Trophoblast cell (in vitro differentiated cells and primary cell): ENCODE data around the gene SIGLEC15.

Experiments
- DNase-seq, 2 donors: peaks; one replicate each; pipeline ENCODE4 v3.0.0-alpha.2; 2016
- H2AFZ ChIP-seq: 2 replicates; pipeline ENCODE4 v1.6.1; 2013; ENCODE audit warnings: low read length, moderate library complexity, mild to moderate bottlenecking; ENCODE audit not compliant: insufficient read depth, poor library complexity
- H2AK5ac ChIP-seq: 2 replicates; pipeline ENCODE4 v1.6.1; 2013; ENCODE audit warnings: mild to moderate bottlenecking, low read length
- H2BK120ac ChIP-seq: 2 replicates; pipeline ENCODE4 v1.6.1; 2013; ENCODE audit warnings: low read length, mild to moderate bottlenecking, moderate library complexity; ENCODE audit not compliant: insufficient read depth, poor library complexity
- H2BK12ac ChIP-seq: 2 replicates; pipeline ENCODE4 v1.6.1; 2013; ENCODE audit warnings: mild to moderate bottlenecking, low read length, moderate library complexity
- H2BK5ac ChIP-seq: 2 replicates; pipeline ENCODE4 v1.6.1; 2013; ENCODE audit warnings: low read length, low read depth, moderate library complexity, mild to moderate bottlenecking; ENCODE audit not compliant: poor library complexity
- H3K14ac ChIP-seq: 2 replicates; pipeline ENCODE4 v1.6.1; 2013; ENCODE audit warnings: mild to moderate bottlenecking, low read length
- H3K18ac ChIP-seq: 2 replicates; pipeline ENCODE4 v1.6.1; 2013; ENCODE audit warnings: mild to moderate bottlenecking, low read length
- H3K23ac ChIP-seq: 2 replicates; pipeline ENCODE4 v1.6.1; 2013; ENCODE audit warnings: low read length
- H3K27ac ChIP-seq: 2 replicates; pipeline ENCODE4 v1.5.1; 2013; ENCODE audit warnings: low read depth, mild to moderate bottlenecking, inconsistent platforms, low read length, moderate library complexity
- H3K27me3 ChIP-seq: 2 replicates; pipeline ENCODE4 v1.6.1; 2013; ENCODE audit warnings: inconsistent platforms, mild to moderate bottlenecking, low read length, moderate library complexity; ENCODE audit not compliant: insufficient read depth
- H3K36me3 ChIP-seq, 2 experiments: 1 replicate in 1 of 2; 2 replicates in 1 of 2; pipeline ENCODE4 v1.6.1; 2013; ENCODE audit warnings: low read length in 2 of 2, mild to moderate bottlenecking in 2 of 2, moderate library complexity in 1 of 2; ENCODE audit not compliant: insufficient read depth in 2 of 2, control insufficient read depth in 1 of 2
- H3K4ac ChIP-seq: 2 replicates; pipeline ENCODE4 v1.6.1; 2013; ENCODE audit warnings: low read depth, mild to moderate bottlenecking, low read length, moderate library complexity
- H3K4me1 ChIP-seq, 2 experiments: 1 replicate in 1 of 2; 2 replicates in 1 of 2; pipeline ENCODE4 v1.6.1; 2013; ENCODE audit warnings: low read length in 2 of 2, mild to moderate bottlenecking in 2 of 2, moderate library complexity in 1 of 2; ENCODE audit not compliant: insufficient read depth in 2 of 2, control insufficient read depth in 1 of 2
- H3K4me2 ChIP-seq: 2 replicates; pipeline ENCODE4 v1.6.1; 2013; ENCODE audit warnings: inconsistent platforms, mild to moderate bottlenecking, low read length, moderate library complexity
- H3K4me3 ChIP-seq: 2 replicates; pipeline ENCODE4 v1.5.1; 2013; ENCODE audit warnings: mild to moderate bottlenecking, low read depth, low read length, inconsistent platforms
- H3K79me1 ChIP-seq: one replicate; pipeline ENCODE4 v1.6.1; 2013; ENCODE audit warnings: low read length
- H3K79me2 ChIP-seq: 2 replicates; pipeline ENCODE4 v1.6.1; 2013; ENCODE audit warnings: low read length, mild to moderate bottlenecking; ENCODE audit not compliant: control insufficient read depth, insufficient read depth, poor library complexity
- H3K9ac ChIP-seq: 2 replicates; pipeline ENCODE4 v1.6.1; 2013; ENCODE audit warnings: mild to moderate bottlenecking, low read length
- H3K9me3 ChIP-seq: 2 replicates; pipeline ENCODE4 v1.6.1; 2013; ENCODE audit warnings: low read depth, mild to moderate bottlenecking, control low read depth, inconsistent platforms, low read length; ENCODE audit not compliant: insufficient read depth
- H4K12ac ChIP-seq: 2 replicates; pipeline ENCODE4 v1.6.1; 2013; ENCODE audit warnings: low read depth, mild to moderate bottlenecking, low read length, moderate library complexity
- H4K8ac ChIP-seq: 2 replicates; pipeline ENCODE4 v1.6.1; 2013; ENCODE audit warnings: low read depth, mild to moderate bottlenecking, low read length, moderate library complexity
- H4K91ac ChIP-seq: one replicate; pipeline ENCODE4 v1.6.1; 2013; ENCODE audit warnings: low read depth, mild to moderate bottlenecking, low read length, moderate library complexity
- WGBS: extraction: QIAGEN DNeasy Blood & Tissue Kit; methylation state at CpG from one replicate; pipeline ENCODE4 v1.1.7; 2013; ENCODE audit warnings: missing lambda C conversion rate; ENCODE audit not compliant: insufficient read length, insufficient coverage; ENCODE audit errors: extremely low coverage; 5-methylcytosine and 5-hydroxymethylcytosine counted together

Gene SIGLEC15

GRCh38 chr18:45850021-45850420 is 24.5 kb downstream of the SIGLEC15 start:
- no peak overlapping the region for H2AFZ ChIP-seq
- H3K18ac ChIP-seq, result no peak overlapping the region
- no peak for DNase-seq
- H3K9me3 ChIP-seq, result no peaks in the 10 kb centered on the region
- H3K79me1 ChIP-seq, result no peaks in the 10 kb centered on the region
- H3K4me2 ChIP-seq, result no peak overlapping the region
- H4K91ac ChIP-seq, result no peak overlapping the region
- H3K27ac ChIP-seq, result no peak overlapping the region
- H2BK5ac ChIP-seq, result no peak overlapping the region
- no peak overlapping the region for H3K4me3 ChIP-seq
- no peak overlapping the region for H3K14ac ChIP-seq
- peaks cover 16 to 22% of the 10 kb centered on the region in 2 experiments for H3K36me3 ChIP-seq
- H4K8ac ChIP-seq, result no peak overlapping the region
- no peak overlapping the region for H3K9ac ChIP-seq
- H3K23ac ChIP-seq, result no peak overlapping the region
- no peak overlapping the region for H4K12ac ChIP-seq
- WGBS, result no CpG with 5 or more reads among the region's 10 CpGs
- peaks cover 7 to 12% of the 10 kb centered on the region in 2 experiments for H3K4me1 ChIP-seq
- H2BK120ac ChIP-seq, result no peak overlapping the region
- no peak overlapping the region for H2BK12ac ChIP-seq
- no peak overlapping the region for H2AK5ac ChIP-seq
- H3K4ac ChIP-seq, result no peak overlapping the region
- no peaks in the 10 kb centered on the region for H3K79me2 ChIP-seq
- H3K27me3 ChIP-seq, result no peaks in the 10 kb centered on the region

GRCh38 chr18:45851161-45851925 is 25.9 kb downstream of the SIGLEC15 start:
- Histone ChIP-seq H4K8ac (no peak overlapping the region), H3K9me3 (no peaks in the 10 kb centered on the region), H4K91ac (no peak overlapping the region), H3K9ac (no peak overlapping the region), H3K27ac (no peak overlapping the region), H3K36me3 (peaks cover 20 to 28% of the 10 kb centered on the region in 2 experiments), H3K4ac (no peak overlapping the region), H4K12ac (no peak overlapping the region), H3K14ac (no peak overlapping the region), H3K4me2 (no peak overlapping the region), H2BK5ac (no peak overlapping the region), H3K27me3 (no peaks in the 10 kb centered on the region), H3K18ac (no peak overlapping the region), H3K4me3 (no peak overlapping the region), H2AFZ (no peak overlapping the region), H2BK120ac (no peak overlapping the region), H2BK12ac (no peak overlapping the region), H3K4me1 (peaks cover 0 to 2% of the 10 kb centered on the region in 2 experiments), H3K23ac (no peak overlapping the region), H2AK5ac (no peak overlapping the region), H3K79me1 (no peaks in the 10 kb centered on the region), H3K79me2 (no peaks in the 10 kb centered on the region)
- no CpG with 5 or more reads among the region's 10 CpGs for WGBS
- DNase-seq, result no peak

DNA sequence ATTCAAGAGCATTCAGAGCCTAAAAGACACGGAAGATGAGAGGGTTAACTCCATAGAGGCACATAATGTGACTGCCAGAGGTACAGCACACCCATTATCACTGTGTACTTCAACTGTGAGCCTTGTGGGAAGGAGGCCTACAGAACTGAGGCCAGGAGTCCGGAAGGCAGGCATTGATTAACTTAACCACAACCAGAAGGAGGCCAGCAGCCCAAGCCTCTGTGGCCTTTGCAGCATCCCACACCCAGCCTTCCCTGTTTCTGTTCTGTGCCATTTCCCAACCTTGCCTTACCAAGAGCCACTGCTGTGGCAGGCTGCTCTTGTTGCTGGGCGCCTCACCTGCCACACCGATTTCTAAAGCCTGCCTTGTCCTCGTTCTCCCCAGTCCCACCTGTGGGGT is 27.2 kb downstream of the SIGLEC15 start:
- no CpG with 5 or more reads among the region's 5 CpGs for WGBS
- no peak overlapping the region for H3K18ac ChIP-seq
- H3K4me2 ChIP-seq, result no peak overlapping the region
- H3K27ac ChIP-seq, result no peak overlapping the region
- DNase-seq, result no peak
- H2BK5ac ChIP-seq, result no peak overlapping the region
- H3K4me1 ChIP-seq, result peaks cover 0 to 2% of the 10 kb centered on the region in 2 experiments
- no peak overlapping the region for H2BK12ac ChIP-seq
- H2AFZ ChIP-seq, result no peak overlapping the region
- no peak overlapping the region for H3K23ac ChIP-seq
- no peak overlapping the region for H2AK5ac ChIP-seq
- H4K8ac ChIP-seq, result no peak overlapping the region
- no peak overlapping the region for H4K91ac ChIP-seq
- H3K4me3 ChIP-seq, result peak overlapping the region; percentile 11
- no peaks in the 10 kb centered on the region for H3K79me2 ChIP-seq
- H4K12ac ChIP-seq, result no peak overlapping the region
- no peak overlapping the region for H3K4ac ChIP-seq
- peak overlapping the region; percentile 29 for H3K9ac ChIP-seq
- peaks cover 23 to 29% of the 10 kb centered on the region in 2 experiments for H3K36me3 ChIP-seq
- no peak overlapping the region for H3K14ac ChIP-seq
- H3K79me1 ChIP-seq, result no peaks in the 10 kb centered on the region
- no peaks in the 10 kb centered on the region for H3K9me3 ChIP-seq
- no peaks in the 10 kb centered on the region for H3K27me3 ChIP-seq
- no peak overlapping the region for H2BK120ac ChIP-seq

DNA sequence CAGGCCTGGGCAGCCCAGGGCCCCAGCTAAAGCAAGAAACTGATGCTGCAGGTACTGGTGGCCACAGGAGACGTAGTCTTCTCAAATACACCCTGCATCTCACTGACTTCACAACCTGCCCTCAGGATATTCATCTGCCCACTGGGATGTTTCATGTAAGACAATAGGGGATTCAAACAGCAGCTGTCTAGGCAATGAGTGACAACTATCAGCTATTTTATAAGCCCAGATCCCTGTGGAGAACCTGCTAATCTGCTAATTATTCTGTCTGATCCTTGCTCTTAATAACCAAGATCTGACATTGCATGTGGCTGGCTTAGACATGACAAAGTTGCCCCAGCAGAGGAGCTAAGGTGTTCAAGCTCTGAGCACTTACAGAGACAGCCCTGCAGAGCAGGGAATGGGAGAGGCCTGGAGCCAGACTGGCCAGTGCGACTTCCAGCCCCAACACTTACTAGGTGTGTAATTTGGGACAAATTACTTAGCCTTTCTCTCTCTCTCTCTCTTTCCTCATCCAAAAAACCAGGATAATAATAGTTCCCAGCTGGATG is 28.6 kb downstream of the SIGLEC15 start:
- Histone ChIP-seq H4K91ac (no peak overlapping the region), H3K79me1 (no peaks in the 10 kb centered on the region), H3K9ac (no peak overlapping the region), H3K4ac (no peak overlapping the region), H3K27ac (no peak overlapping the region), H3K23ac (no peak overlapping the region), H3K9me3 (no peaks in the 10 kb centered on the region), H3K4me3 (no peak overlapping the region), H3K18ac (no peak overlapping the region), H2BK120ac (no peak overlapping the region), H4K12ac (no peak overlapping the region), H3K36me3 (peaks cover 25 to 37% of the 10 kb centered on the region in 2 experiments), H3K14ac (no peak overlapping the region), H3K79me2 (no peaks in the 10 kb centered on the region), H3K27me3 (no peaks in the 10 kb centered on the region), H2AFZ (no peak overlapping the region), H2AK5ac (no peak overlapping the region), H4K8ac (no peak overlapping the region), H2BK5ac (no peak overlapping the region), H3K4me1 (peaks cover 0 to 4% of the 10 kb centered on the region in 2 experiments), H2BK12ac (no peak overlapping the region), H3K4me2 (no peak overlapping the region)
- DNase-seq, result no peak
- WGBS, result no CpG with 5 or more reads among the region's 2 CpGs
